Peyer's patch (tissue), 4 donors: ENCODE results near the gene CNTN4.

Experiments used
- POLR2A ChIP-seq, 2 donors: fragments of 450-650 bp; IDR thresholded peaks; one replicate each; pipeline ENCODE4 v1.5.1; 2017; ENCODE audit warnings: antibody characterized with exemption in 2 of 2, mild to moderate bottlenecking in 2 of 2, moderate library complexity in 2 of 2
- TF ChIP-seq, protein P1 (sequence below), 6 experiments: fragments of 450-650 bp in 4 of 6; fragments of 200-600 bp in 2 of 6; sonication (generic) in 1 of 6; IDR thresholded peaks; one replicate each; pipeline ENCODE4 v1.5.1; 2017 to 2019; ENCODE audit warnings: antibody characterized with exemption in 6 of 6, mild to moderate bottlenecking in 3 of 6, moderate library complexity in 1 of 6

DNA sequence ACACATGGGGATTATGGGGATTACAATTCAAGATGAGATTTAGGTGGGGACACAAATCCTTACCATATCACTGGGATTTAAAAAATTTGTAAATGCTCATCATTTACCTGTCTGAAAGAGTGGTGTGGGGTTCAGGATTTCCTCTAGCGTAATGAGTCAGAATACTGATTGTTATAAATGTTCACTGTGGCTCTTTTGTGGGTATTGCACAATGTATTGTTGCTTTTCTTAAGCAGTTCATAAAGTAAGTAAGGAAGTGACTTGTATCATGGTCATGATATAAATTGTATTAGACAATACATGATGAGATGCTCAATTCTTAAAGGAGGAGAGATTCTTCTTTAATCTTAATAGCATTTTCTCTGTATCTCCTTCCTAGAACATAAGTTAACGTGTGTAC is 262.1 kb downstream of the CNTN4 start:
- TF ChIP-seq, protein P1, sequence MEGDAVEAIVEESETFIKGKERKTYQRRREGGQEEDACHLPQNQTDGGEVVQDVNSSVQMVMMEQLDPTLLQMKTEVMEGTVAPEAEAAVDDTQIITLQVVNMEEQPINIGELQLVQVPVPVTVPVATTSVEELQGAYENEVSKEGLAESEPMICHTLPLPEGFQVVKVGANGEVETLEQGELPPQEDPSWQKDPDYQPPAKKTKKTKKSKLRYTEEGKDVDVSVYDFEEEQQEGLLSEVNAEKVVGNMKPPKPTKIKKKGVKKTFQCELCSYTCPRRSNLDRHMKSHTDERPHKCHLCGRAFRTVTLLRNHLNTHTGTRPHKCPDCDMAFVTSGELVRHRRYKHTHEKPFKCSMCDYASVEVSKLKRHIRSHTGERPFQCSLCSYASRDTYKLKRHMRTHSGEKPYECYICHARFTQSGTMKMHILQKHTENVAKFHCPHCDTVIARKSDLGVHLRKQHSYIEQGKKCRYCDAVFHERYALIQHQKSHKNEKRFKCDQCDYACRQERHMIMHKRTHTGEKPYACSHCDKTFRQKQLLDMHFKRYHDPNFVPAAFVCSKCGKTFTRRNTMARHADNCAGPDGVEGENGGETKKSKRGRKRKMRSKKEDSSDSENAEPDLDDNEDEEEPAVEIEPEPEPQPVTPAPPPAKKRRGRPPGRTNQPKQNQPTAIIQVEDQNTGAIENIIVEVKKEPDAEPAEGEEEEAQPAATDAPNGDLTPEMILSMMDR (IDR thresholded peaks at IDR 0.05), result no peak
- TF ChIP-seq POLR2A (IDR thresholded peaks at IDR 0.05), result no peak
